Right lung (tissue), 5 donors: ENCODE results near the gene C4orf50. TPM values are rescaled to one million over a fixed set of nuclear protein-coding genes. Genes with fewer than 3 reads are reported as not detected.

Experiments
- DNase-seq, 2 donors: peaks; one replicate each; pipeline ENCODE4 v3.0.0-alpha.2; 2013
- polyA plus RNA-seq, 5 donors: library from polyadenylated mRNA; unstranded; fragments of 120-200 nt; gene quantifications; one replicate each; pipeline versions ENCODE4 v1.2.1 to v1.2.3, GENCODE V29; 2013; ENCODE audit warnings: inconsistent platforms in 1 of 5, low replicate concordance in 1 of 5; ENCODE audit not compliant: insufficient read length in 5 of 5, insufficient read depth in 1 of 5

Gene C4orf50
- polyA plus RNA-seq, 5 donors, result 0.01 to 0.03 (median 0.01) TPM; not detected in 1

DNA sequence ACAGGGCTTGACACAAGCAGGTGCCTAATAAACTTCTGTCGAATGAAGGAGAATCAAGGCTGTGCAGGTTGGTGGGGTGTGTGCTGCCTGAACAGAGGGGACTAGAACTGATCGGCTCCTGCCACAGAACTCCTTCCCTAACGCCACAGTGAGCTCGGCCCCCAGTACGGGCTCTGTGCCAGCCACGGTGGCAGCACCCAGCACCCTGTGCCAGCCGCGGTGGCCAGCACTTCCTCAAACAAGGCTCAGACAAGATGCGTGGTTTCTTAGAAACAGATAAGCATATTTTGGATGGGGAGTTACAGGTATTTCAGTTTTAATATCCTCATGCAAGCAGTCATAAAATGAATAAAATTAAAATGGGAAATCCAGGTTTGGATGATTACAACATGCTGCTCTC, 26.0 kb upstream of the C4orf50 start:
- no peak for DNase-seq

DNA sequence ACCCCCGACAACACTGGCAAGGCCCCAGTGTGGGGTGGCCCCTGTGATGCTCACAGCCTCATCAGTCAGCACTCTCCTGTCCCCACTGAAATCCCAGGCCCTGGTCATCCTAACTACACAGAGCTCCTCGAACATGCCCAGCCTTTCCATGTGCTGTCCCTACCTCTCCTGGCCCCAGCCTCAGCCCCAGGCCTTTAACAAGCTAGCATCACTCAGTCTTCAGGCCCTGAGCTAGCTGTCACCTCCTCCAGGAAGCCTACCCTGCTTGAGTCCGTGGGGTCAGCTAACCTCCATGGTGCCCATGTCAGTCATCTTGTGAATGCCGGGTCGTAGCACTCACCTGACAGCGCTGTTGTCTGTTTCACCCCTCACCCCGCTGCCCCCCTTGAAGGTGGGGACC, 25.6 kb upstream of the C4orf50 start:
- DNase-seq, result no peak

DNA sequence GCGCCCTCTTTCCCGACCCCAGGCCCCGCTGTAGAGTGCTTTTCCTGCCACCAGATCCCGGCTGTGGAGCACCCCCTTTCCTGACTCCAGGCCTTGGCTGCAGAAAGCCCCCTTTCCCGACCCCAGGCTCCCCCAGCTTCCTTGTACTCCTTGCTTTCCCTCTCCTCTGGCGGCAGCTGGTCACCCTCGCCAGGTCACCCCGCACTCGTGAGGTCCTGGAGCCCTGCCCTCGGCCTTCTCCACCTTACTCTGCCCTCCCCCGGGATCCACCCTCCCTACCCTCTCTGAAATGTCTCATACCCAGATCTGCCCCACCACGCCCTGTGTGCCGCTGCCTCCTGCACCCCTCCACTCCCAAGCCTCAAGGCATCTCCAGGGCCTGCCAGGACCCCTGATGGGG, 25.0 kb upstream of the C4orf50 start:
- DNase-seq, result no peak

DNA sequence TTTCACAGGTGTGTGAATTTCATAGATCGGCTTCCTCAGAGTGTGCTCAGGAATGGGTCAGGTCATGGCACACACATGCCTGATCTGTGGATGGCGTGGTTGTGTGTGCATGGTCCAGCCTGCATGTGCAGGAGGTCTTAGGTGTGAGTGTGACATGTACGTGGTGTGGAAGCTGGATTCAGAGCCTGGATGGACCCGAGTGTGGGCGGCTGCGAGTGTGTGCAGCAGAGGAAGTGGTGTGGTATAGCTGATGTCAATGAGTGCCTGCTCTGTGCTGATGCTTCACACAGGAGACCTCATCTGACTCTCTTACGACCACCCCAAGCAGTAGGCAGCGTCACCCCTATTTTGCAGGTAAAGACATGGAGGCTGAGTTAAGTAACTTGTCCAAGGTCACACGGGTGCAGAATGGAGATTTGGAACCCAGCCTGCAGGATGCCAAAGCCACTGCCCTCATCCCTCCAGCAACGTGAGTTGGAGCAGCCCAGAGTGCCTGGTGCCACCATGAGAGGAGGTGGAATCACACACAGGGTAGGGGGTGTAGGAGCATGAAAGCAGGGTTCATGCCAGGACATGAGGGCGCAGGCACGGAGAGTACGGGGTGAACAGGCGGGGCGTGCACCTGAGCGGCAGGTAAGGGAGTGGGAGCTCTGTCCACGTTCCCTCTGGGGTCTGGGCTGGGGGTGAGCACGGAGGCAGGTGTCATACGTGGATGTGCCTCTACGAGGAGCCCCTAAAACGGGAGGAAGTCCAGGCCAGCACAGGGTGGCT, 24.2 kb upstream of the C4orf50 start:
- DNase-seq, result no peak

DNA sequence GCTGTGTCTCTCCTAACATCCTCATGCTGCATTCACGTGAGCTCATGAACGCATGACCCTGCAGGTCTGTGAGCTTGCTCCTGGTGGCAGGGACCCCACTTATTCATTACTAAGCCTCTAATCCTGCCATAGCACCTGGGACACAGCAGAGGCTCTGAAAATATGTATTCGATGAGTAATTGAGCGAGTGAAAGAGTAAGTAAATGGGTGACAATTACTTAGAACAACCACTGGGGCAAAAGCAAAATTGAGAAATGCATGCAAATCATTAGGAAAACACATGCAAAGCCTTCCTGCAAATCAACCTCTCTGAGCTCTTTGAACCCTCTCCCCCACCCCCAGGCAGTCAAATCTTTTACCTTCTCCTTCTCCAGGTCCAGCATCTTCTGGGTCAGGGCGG, 23.6 kb upstream of the C4orf50 start:
- no peak for DNase-seq

DNA sequence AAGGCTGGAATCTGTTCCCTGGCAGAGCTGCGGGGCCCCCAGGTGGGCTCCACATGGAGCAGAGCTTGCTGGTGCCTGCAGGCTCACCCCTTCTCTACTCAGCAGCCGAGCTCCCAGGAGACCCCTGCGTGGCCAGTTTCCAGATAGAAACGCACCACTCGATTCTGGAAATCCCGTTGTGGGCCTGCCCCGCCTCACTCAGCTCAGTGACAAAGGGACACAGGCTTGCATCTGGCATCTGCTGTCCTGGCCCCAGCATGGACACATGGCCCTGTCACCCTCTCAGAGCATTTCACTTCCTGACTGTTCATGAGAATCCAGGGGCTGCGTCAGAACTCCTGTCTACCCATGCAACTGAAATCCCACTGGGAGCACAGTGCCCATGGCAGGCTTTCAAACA, 20.5 kb upstream of the C4orf50 start:
- DNase-seq, result no peak

DNA sequence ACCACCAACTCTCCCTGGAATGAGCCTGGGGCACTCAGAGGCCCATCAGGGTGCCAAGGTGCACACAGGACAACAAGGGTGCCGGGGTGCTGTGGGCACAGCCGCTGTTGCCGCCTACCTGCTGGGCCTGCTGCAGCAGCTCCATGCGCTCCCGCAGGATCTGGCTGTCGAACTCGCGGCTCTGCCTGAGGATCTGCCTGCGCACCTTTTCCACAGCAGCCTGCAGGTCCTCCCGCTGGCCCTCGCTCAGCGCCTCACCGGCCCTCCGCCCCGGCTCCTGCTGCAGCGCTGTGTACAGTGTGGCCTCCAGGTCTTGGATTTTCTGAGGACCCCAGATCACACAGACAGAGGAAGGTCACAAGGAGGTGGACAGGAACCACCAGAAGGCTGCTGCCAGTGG, 17.6 kb upstream of the C4orf50 start:
- no peak for DNase-seq

DNA sequence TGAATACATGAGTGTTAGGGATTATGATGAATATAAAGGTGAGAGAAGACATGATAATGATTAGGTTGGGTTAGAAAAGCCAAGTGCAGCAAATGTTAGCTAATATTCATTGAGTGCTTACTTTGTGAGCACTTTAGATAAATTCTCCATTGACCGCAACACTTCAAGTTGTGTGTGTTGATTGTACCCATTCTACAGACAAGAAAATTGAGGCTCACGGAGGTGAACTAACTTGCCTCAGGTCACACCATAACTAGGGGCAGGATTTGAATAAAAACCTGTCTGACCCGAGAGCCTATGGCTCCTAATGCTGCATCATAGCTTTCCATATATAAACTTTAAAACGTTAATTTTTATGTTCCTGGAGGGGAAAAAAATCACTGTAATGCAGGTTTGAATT, 15.2 kb upstream of the C4orf50 start:
- DNase-seq, result no peak

DNA sequence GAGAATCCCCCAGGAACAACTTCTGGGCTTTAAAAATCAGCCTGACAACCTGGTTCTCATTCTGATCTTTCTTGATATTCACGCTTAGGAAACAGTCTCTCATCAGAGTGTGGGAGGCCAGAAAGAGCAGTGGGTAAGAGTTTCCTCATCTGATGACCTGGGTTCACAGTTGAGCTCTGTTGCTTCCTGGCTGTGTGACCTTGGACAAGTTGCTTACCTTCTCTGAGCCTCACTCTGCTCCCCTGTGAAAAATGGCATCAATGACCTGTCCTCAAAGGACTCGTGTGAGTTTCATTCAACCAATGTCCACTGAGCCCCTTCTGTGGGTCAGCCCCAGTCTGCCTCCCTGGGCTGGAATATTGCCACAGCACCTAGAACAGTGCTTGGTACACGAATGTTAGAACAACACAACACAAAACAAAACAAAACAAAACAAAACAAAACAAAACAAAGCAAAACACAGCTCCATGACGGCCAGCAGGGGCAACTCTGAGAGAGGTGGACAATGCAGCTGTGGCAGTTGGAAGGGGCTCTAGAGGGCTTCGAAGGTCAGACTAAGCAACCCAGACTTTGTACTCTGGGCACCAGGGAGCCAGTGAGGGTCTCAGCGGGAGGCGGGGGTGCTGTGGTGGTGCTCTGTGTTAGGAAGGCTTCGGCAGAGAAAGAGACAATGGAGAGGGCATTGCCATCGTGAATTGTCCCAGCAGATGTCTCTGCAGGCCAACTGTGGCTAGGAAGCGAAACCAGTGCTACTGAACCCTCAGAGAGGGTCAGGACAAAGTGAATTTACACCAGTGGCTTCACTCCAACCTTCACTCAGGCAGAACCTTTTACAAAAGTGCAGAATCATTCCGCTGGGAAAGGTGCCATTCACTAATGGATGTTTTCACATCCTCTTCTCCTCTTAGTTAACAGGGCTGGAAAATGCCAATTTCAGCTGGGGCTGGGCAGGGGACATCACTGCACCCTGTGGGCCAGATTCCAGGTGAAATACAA, 14.3 kb upstream of the C4orf50 start:
- DNase-seq, result no peak

DNA sequence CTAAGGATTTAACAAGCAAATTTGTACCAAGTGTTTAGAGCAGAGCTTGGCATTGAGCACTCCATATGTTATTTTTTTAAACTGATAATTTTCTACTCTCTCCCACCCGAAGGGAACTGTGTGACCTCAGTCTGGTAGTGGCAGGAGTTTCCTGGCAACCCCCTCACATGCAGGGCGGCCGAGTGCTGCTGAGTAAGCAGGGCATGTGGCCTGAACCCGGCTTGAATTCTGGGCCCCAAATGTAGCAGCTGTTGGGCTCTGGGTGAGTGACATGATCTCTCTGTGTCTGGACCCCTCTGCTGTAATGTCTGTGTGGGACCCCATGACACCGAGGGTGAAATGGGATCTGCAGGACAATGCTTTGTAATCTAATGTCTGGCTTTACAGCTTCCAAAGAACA, 13.6 kb upstream of the C4orf50 start:
- DNase-seq, result no peak

DNA sequence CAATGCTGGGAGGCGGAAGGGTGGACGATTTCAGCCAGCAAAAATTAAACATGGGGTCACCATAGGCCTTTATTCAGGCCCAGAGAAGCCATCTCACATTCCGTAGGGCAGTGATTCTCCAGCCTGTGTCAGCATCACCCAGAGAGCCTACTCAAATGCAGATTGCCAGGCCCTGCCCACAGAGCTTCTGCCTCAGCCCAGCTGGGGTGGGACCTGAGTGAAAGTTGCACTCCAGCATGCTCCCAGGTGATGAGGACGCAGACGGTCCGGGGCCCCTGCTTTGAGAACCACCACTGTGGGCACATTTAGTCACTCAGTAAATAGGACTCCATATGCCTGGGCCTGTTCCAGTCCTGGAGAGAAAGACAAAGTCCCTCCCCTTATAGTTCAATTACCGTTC, 12.4 kb upstream of the C4orf50 start:
- DNase-seq, result no peak

DNA sequence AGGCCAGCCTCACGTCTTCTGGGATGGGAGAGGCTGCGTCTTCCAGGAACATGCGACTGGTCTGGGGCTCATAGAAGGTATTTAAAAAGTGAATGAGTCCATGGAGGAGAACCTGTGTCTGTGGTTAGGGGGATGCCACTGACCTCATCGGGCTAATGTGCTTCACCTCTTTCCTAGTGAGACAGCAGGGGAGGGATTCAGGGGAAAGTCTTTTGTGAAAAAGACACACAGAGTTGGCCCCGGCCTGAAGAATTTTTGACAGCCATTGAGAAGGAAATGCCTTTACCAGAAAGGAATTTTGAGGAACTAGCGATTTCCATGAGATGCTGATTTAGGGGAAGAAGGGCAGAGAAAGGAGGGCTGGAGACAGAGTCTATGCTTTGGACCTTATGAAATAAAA, 11.0 kb upstream of the C4orf50 start:
- DNase-seq, result no peak

DNA sequence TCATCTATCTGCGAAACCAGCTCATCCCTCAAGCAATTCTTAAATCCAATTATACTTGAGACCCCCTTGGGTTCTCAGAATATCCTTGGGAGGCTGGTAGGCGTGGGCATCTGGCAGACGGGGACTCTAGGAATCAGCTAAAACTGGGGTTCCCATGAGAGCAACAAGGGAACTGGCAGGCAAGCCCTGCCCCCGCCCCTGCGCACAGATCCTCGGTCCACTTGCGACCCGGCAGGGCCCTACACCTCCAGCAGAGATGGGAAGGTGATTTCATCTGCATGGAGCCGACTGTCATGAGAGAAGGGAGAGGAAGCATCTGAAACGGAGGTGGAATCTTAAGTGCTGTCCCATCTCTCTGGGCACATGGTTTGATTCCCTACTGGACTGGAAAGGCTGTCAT, 9.9 kb upstream of the C4orf50 start:
- no peak for DNase-seq

DNA sequence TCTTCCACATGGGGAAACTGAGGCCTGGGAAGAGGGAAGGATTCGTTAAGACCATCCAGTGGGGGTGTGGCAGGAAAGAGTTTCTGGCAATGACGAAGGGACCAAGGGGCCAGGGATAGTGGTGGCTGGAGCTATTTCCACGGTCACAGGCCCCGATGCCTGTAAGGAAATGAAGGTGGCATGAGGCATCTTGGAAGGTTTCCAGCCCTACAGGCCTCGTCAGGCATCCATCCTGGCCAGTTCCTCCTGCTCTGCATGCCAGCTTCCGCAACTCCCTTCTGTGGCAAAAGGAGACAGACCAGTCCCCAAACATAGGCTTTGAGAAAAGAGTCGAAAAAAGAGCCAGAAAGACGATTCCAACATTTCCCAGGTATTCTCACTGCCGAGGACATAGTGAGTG, 9.2 kb upstream of the C4orf50 start:
- DNase-seq, result no peak

DNA sequence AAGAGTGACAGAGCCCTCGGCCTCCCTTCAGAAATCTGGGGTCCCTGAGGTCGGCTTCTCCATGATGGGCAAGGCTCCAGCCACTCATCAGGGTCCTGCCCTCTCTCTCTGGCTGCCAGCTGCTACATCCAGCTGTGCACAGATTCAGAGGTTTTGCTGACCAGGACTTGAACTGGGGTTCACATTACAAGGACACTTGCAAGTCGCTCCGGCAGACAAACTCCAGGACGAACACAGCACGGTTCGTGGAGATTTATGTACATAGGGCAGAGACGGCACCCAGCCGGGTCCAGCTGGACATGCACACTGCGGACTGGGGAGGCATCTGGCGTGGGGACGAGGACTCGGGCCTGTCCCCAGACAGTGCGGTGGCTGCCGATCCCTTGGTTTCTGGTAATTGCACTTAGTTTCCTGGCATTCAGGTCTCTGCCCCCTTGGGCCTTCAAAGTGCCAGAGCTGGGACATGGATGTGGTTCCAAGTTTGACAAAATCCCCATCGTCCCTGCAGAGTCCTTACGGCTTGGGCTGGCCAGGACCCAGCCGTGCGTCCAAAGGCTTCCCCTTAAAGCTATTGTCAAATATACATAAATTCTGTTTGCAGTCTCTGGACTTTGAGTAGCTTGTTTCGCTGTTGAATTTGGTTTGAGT, 6.2 kb upstream of the C4orf50 start:
- DNase-seq, result no peak

DNA sequence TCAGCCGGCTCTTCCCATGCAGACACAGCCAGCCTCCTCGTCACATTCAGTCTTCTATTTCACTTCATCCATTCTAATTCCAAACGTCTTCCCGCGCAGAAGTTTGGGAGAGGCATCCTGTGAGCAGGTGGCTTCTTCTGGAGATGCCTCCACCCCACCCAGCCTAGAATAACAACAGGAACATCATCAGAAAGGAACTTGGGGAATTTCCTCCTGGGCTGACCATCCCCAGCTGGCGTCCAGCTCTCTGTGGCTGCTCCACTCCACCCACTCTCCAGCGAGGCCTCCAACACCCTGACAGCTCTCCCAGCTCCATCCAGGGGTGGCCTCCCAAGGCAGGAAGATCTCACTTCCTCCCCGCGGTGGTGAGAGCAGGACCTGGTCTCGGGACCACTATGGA, 5.5 kb upstream of the C4orf50 start:
- no peak for DNase-seq

DNA sequence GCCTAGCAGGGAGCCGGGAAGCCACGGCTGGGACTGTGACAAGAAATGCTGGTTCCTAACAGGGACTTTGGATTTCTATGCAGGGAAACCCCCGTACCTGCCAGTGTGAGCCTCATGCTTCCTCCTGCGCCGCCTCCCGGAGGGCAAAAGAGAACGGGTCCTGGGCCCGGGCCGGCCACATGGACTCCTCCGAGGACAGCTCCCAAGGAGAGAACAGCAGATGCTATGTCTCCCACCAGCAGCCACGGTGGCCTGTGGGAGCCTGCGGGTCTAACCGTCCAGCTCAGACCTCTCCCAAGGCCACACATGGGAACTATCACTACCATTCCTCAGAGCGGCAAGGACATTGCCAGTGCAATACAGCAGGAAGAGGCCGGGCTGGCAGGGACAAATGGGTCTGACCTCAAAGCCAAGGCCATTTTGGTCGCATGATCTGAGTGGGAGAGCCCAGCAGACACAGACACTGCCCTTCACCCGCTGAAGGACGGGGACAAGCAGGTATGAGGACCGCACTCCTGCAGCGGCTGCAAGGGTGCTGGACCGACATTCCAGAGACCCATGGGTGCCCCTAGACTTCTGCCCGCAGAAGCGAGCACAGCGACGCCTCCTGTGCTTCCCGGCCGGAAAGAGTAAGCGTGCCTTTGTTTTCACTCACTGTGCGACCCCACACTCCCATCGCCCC, 4.5 kb upstream of the C4orf50 start:
- no peak for DNase-seq

DNA sequence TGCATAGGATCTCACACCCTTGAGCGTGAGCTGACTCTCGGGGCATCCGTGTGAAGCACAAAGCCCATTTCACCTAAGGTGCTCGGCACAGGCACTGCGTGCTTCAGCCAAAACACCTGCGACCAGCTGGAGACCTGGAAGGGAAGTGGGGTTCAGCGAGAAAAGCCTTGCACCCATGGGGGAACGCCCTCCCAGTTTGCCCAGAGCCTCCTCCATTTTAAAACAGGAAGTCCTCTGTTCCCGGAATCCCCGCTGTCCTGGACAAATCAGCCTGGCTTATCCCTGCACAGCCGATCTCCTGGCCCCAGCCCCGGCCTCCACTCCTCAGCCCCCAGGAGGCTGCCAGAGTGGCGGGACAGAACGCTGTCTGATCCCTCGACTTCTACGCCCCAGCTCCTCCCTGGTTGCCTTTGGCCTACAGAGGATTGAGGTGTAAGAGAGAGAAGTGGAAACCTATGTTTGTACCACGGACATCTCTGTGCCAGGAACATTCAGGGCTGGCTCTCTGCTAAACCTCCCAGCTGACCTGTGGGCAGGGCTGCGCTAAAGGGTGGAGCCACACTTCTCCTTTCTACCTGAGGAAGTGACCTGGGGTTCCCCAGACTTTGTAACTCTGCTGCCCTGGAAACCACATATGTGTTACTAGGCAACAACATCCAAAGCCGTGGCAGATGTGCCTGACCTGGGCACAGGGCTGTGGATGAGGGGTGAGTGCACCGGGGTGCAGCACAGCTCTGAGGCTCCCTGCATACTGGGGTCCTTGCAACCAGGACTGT, 3.8 kb upstream of the C4orf50 start:
- DNase-seq, result no peak

DNA sequence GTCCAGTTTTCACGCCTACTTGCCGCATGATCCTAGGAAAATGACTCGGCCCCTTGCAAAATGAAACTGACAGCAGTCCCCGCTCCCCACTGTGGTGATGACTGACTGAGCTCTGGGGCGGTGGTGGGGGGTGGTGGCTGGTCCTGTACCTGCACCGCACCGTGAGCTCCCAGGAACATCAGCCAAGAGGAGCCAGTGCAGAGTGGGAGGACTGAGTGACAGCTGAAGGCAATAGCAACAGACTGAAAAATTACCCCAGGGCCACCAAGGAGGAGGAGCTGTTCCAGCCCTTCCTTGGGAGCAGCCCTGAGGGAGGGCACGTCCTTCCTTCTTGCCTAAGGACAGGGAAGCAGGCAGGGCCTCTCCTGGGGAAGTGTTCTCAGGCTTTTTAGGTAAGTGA, 2.4 kb upstream of the C4orf50 start:
- no peak for DNase-seq

DNA sequence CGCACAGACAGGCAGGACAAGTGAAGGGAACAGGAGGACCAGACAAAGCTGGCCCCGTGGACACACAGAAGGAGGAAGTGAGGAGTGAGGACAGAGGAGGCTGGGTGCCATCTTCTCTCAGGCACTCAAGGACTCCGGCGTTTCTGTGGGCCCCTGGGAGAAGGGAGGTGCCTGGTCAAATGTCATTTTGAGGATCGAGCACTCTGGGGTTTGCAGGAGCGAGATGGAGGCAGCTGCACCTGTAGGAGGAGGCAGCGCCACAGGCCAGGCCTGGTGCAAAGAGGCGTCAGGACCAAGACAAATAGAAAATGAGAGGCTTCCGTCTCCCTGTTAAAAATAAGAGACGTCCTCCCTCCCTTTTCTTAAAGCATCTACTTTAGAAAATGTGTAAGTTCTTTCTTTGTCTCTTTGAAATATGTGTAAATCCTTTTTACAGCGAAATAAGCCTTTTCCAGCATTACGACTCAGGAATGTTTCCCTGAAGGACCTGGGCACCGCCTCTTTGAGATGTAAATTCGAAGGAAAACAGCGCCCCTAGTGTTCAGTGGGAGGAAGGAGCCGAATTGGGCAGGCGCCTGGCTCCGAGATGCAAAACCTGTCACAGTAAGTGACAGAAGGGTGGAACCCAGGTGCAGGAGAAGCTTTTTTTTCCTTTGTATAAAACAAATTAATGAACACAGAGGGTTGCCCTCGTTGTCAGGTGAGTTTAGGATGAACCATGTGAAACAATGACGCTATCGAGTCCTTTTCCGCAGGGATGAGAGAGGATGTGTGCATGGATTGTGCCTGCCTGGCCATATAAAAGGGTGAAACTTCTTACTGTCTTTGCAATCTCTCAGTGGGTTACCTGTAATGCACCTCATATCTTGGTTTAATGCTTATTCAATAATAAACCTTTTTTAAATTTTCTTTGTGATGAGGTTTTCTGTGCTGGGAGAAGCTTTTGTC, 1.4 kb upstream of the C4orf50 start:
- DNase-seq, result peak; percentile 29 to 32
